ENCODE results near the gene TBC1D1.

DNA sequence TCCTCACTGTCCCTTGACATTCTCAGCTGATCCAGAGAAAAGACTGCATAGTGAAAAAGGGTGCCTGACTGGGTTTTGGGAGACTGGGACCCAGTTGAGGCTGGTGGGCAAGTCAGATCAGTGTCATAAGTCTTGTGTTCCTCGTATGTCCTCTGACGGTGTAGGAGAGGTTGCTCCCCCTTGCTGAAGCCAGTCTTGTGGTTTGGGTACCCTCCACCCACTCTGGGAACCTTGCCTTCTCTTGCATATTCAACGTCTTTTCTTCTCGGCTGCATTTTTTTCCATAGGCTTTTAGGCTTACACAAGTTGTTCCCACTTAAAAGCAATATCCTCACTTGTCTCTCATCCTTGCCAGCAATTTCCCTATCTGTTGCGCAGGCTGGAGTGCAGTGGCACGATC lies 281.2 kb downstream of the TBC1D1 start:
- TF ChIP-seq, protein P1, sequence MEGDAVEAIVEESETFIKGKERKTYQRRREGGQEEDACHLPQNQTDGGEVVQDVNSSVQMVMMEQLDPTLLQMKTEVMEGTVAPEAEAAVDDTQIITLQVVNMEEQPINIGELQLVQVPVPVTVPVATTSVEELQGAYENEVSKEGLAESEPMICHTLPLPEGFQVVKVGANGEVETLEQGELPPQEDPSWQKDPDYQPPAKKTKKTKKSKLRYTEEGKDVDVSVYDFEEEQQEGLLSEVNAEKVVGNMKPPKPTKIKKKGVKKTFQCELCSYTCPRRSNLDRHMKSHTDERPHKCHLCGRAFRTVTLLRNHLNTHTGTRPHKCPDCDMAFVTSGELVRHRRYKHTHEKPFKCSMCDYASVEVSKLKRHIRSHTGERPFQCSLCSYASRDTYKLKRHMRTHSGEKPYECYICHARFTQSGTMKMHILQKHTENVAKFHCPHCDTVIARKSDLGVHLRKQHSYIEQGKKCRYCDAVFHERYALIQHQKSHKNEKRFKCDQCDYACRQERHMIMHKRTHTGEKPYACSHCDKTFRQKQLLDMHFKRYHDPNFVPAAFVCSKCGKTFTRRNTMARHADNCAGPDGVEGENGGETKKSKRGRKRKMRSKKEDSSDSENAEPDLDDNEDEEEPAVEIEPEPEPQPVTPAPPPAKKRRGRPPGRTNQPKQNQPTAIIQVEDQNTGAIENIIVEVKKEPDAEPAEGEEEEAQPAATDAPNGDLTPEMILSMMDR (IDR thresholded peaks at IDR 0.05 in 4 of 5, conservative IDR thresholded peaks at IDR 0.05 in 1 of 5): no peak
- no peak for TF ChIP-seq POLR2A (IDR thresholded peaks at IDR 0.05)
